Measurements from ENCODE around the gene ULK4. TPM values are rescaled to one million over a fixed set of nuclear protein-coding genes. Genes with fewer than 3 reads are reported as not detected.

ULK4 gene
- total RNA-seq, 1 donor from 2014 or later: 8.4 TPM

DNA sequence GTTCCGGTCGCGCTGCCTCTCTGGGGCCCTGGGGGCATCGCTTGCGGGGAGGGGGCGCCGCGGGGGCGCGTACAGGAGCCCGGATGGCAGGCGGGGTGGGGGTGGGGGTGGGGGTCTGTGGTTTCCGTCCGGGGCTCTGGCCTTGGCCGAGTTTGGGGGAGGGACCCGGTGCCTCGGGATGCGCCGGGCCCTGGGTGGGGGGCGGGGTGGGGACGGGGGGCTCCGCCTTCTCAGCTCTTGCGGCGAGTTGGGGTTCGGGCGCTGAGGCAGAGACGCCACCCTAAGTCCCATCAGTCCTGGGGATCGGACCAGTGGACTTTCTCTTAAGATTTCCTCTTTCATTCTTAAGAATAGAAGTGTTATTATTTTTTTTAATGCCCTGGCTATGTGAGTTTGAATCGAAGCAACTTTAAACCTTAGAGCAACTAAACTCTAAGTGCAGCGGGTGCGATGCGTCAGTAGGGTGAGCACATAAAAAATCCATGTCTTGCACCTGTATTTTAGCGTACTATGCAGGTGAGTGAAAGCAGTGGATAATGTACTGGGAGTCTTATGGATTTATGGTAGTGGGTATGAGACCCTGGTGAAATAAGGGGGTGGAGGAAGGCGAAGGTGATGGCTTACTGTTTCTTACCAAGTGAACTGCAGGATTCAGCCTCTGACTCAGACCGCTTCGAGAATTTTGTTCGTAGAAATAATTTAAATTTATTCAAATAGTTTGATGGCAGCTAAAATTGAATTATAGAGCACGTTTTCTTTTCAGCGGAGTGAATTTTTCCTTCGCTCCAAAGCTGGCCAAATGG, 761.8 kb downstream of the ULK4 start:
- peaks cover 11 to 24% (median 17%) of the 10 kb centered on the region in 3 donors for H3K4me1 ChIP-seq (ENCODE audit: control insufficient read depth in 3 of 3, insufficient read depth in 3 of 3, low read length in 3 of 3)
- no peaks in the 10 kb centered on the region for H3K9me3 ChIP-seq (ENCODE audit: control insufficient read depth in 3 of 3, low read length in 3 of 3)
- peak overlapping the region; percentile 95 to 98 (median 97) for H3K9ac ChIP-seq (ENCODE audit: low read depth in 1 of 3, low read length in 3 of 3)
- no peaks in the 10 kb centered on the region for H3K36me3 ChIP-seq (ENCODE audit: control insufficient read depth in 3 of 3, insufficient read depth in 3 of 3, low read length in 3 of 3)
- peak overlapping the region; percentile 96 for H3K27ac ChIP-seq (ENCODE audit: low read depth, low read length)
- no peaks in the 10 kb centered on the region for H3K27me3 ChIP-seq (ENCODE audit: control insufficient read depth in 3 of 3, insufficient read depth in 3 of 3, low read length in 3 of 3)
- peak overlapping the region; percentile 79 to 95 (median 93) for H3K4me3 ChIP-seq (ENCODE audit: low read length in 3 of 3)

GRCh38 chr3:41198950-41199865, 762.7 kb downstream of the ULK4 start, which contains the start of gene CTNNB1:
TSS of gene CTNNB1 (plus strand) at chr3:41199505. CDS start at chr3:41224069, 24,564 bp downstream.
- peak within 1 kb of the TSS; percentile 85 to 95 (median 93) for H3K4me3 ChIP-seq (ENCODE audit: low read length in 3 of 3)
- H3K9me3 ChIP-seq (ENCODE audit: control insufficient read depth in 3 of 3, low read length in 3 of 3): no peaks in the 10 kb centered on the region
- no peaks in the 10 kb centered on the region for H3K27me3 ChIP-seq (ENCODE audit: control insufficient read depth in 3 of 3, insufficient read depth in 3 of 3, low read length in 3 of 3)
- H3K27ac ChIP-seq (ENCODE audit: low read depth, low read length): peak within 1 kb of the TSS; percentile 96
- no peaks in the 10 kb centered on the region for H3K36me3 ChIP-seq (ENCODE audit: control insufficient read depth in 3 of 3, insufficient read depth in 3 of 3, low read length in 3 of 3)
- peak within 1 kb of the TSS; percentile 95 to 98 (median 97) for H3K9ac ChIP-seq (ENCODE audit: low read depth in 1 of 3, low read length in 3 of 3)
- H3K4me1 ChIP-seq (ENCODE audit: control insufficient read depth in 3 of 3, insufficient read depth in 3 of 3, low read length in 3 of 3): peaks cover 7 to 16% (median 11%) of the 10 kb centered on the region in 3 donors

DNA sequence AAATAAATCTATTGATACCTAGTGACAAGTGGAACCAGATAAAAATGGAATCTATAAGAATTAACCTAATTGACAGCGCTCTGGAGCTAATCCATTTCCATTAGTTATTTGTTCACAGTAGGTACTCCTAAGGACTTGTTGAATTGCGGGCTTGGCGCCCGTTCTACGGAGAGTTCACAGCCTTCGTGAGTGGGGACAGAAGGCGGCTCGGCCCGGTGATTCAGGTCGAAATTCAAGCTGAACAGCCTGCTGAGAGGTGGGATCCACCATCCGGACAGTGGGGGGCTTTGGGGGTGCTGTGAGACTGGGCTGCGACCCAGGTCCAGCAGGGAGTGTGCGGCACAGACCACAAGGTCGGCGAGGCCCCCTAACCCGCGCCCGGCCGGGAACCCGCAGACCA, 763.4 kb downstream of the ULK4 start:
- peaks cover 5 to 12% (median 7%) of the 10 kb centered on the region in 3 donors for H3K4me1 ChIP-seq (ENCODE audit: control insufficient read depth in 3 of 3, insufficient read depth in 3 of 3, low read length in 3 of 3)
- H3K27me3 ChIP-seq (ENCODE audit: control insufficient read depth in 3 of 3, insufficient read depth in 3 of 3, low read length in 3 of 3): no peaks in the 10 kb centered on the region
- H3K4me3 ChIP-seq (ENCODE audit: low read length in 3 of 3): peak overlapping the region; percentile 67 to 95 (median 93)
- peak overlapping the region; percentile 73 to 97 (median 84) for H3K9ac ChIP-seq (ENCODE audit: low read depth in 1 of 3, low read length in 3 of 3)
- no peaks in the 10 kb centered on the region for H3K9me3 ChIP-seq (ENCODE audit: control insufficient read depth in 3 of 3, low read length in 3 of 3)
- no peaks in the 10 kb centered on the region for H3K36me3 ChIP-seq (ENCODE audit: control insufficient read depth in 3 of 3, insufficient read depth in 3 of 3, low read length in 3 of 3)
- peak overlapping the region; percentile 96 for H3K27ac ChIP-seq (ENCODE audit: low read depth, low read length)

- Histone ChIP-seq H3K9ac (ENCODE audit: low read depth in 1 of 3, low read length in 3 of 3) (no peak overlapping the region), H3K4me3 (ENCODE audit: low read length in 3 of 3) (peak overlapping the region in 1 of 3 donors; percentile 67), H3K4me1 (ENCODE audit: control insufficient read depth in 3 of 3, insufficient read depth in 3 of 3, low read length in 3 of 3) (peaks cover 5 to 11% (median 7%) of the 10 kb centered on the region in 3 donors), H3K36me3 (ENCODE audit: control insufficient read depth in 3 of 3, insufficient read depth in 3 of 3, low read length in 3 of 3) (no peaks in the 10 kb centered on the region), H3K27me3 (ENCODE audit: control insufficient read depth in 3 of 3, insufficient read depth in 3 of 3, low read length in 3 of 3) (no peaks in the 10 kb centered on the region), H3K27ac (ENCODE audit: low read depth, low read length) (no peak overlapping the region), H3K9me3 (ENCODE audit: control insufficient read depth in 3 of 3, low read length in 3 of 3) (no peaks in the 10 kb centered on the region)
These were observed 763.9 kb downstream of the ULK4 start for GRCh38 chr3:41198046-41198445.

Small RNA genes lying within 50 kb of the gene (small RNA-seq; reads per million reads assigned to genes)
- gene ATP6V0E1P2 (not detected), gene RF00019 (not detected), gene RF00096 (not detected), gene RF00602 (not detected)

Other genes with a start within 250 kb of the ULK4 start
- gene TRAK1, start 129.3 kb upstream of the ULK4 start, total RNA-seq: 57.9 TPM